Measurements from ENCODE around the gene THSD7B. TPM values are rescaled to one million over a fixed set of nuclear protein-coding genes. Genes with fewer than 3 reads are reported as not detected.

Gene THSD7B
- total RNA-seq, 1 donor from 2014 or later: 0.81 TPM

- no peak overlapping the region for H3K4me3 ChIP-seq (ENCODE audit: low read depth, low read length)
- DNase-seq (ENCODE audit: low read depth): no peak
- no peak for TF ChIP-seq CTCF (conservative IDR thresholded peaks at IDR 0.05; ENCODE audit: low read depth, low read length)
These were observed 414.7 kb downstream of the THSD7B start for GRCh38 chr2:137180012-137180411.

GRCh38 chr2:137181370-137181769, 416.0 kb downstream of the THSD7B start:
- no peak for DNase-seq (ENCODE audit: low read depth)
- H3K4me3 ChIP-seq (ENCODE audit: low read depth, low read length): no peak overlapping the region
- no peak for TF ChIP-seq CTCF (conservative IDR thresholded peaks at IDR 0.05; ENCODE audit: low read depth, low read length)

- no peak for DNase-seq (ENCODE audit: low read depth)
- H3K4me3 ChIP-seq (ENCODE audit: low read depth, low read length): no peak overlapping the region
- TF ChIP-seq CTCF (conservative IDR thresholded peaks at IDR 0.05; ENCODE audit: low read depth, low read length): no peak
These were observed 416.7 kb downstream of the THSD7B start for GRCh38 chr2:137182071-137182470.

- H3K4me3 ChIP-seq (ENCODE audit: low read depth, low read length): no peak overlapping the region
- no peak for TF ChIP-seq CTCF (conservative IDR thresholded peaks at IDR 0.05; ENCODE audit: low read depth, low read length)
- no peak for DNase-seq (ENCODE audit: low read depth)
These were observed 418.0 kb downstream of the THSD7B start for GRCh38 chr2:137183206-137183898.

GRCh38 chr2:137185378-137186078, 420.2 kb downstream of the THSD7B start:
- DNase-seq (ENCODE audit: low read depth): no peak
- TF ChIP-seq CTCF (conservative IDR thresholded peaks at IDR 0.05; ENCODE audit: low read depth, low read length): no peak

GRCh38 chr2:137187216-137187615, 421.9 kb downstream of the THSD7B start:
- DNase-seq (ENCODE audit: low read depth): no peak
- TF ChIP-seq CTCF (conservative IDR thresholded peaks at IDR 0.05; ENCODE audit: low read depth, low read length): no peak
- H3K4me3 ChIP-seq (ENCODE audit: low read depth, low read length): no peak overlapping the region

More at GRCh38 chr2:137185378-137186078, 420.2 kb downstream of the THSD7B start:
- H3K4me3 ChIP-seq (ENCODE audit: low read depth, low read length): no peak overlapping the region
